Neural progenitor cell (in vitro differentiated cells): Measurements from ENCODE around the gene RPL18. TPM values are rescaled to one million over a fixed set of nuclear protein-coding genes. Genes with fewer than 3 reads are reported as not detected.

Experiments
- DNase-seq: peaks from one replicate; pipeline ENCODE4 v3.0.0-alpha.2; 2016; ENCODE audit warnings: low spot score
- H2AFZ ChIP-seq: fragments of 200-600 bp; sonication (generic); replicated peaks from 2 replicates; pipeline ENCODE4 v1.6.1; 2016; ENCODE audit warnings: antibody characterized with exemption
- H3F3A ChIP-seq: fragments of 200-600 bp; sonication (generic); 2 replicates; pipeline ENCODE4 v1.6.1; 2016; ENCODE audit warnings: antibody characterized with exemption, low read depth
- H3K27ac ChIP-seq: fragments of 200-600 bp; sonication (generic); 2 replicates; pipeline ENCODE4 v1.5.1; 2016; ENCODE audit warnings: mild to moderate bottlenecking
- H3K27me3 ChIP-seq: fragments of 200-600 bp; sonication (generic); 2 replicates; pipeline ENCODE4 v1.6.1; 2016; ENCODE audit warnings: mild to moderate bottlenecking, moderate library complexity
- H3K36me3 ChIP-seq: fragments of 200-600 bp; sonication (generic); 2 replicates; pipeline ENCODE4 v1.5.1; 2016
- H3K4me1 ChIP-seq: fragments of 200-600 bp; sonication (generic); 2 replicates; pipeline ENCODE4 v1.6.1; 2016; ENCODE audit warnings: mixed run types
- H3K4me2 ChIP-seq: fragments of 200-600 bp; sonication (generic); 2 replicates; pipeline ENCODE4 v1.6.1; 2016
- H3K4me3 ChIP-seq: fragments of 200-600 bp; sonication (generic); 2 replicates; pipeline ENCODE4 v1.5.1; 2016
- H3K79me2 ChIP-seq: fragments of 200-600 bp; sonication (generic); 2 replicates; pipeline ENCODE4 v1.6.1; 2016; ENCODE audit warnings: low read depth
- H3K9ac ChIP-seq: fragments of 200-600 bp; sonication (generic); 2 replicates; pipeline ENCODE4 v1.6.1; 2016
- H3K9me3 ChIP-seq: fragments of 200-600 bp; sonication (generic); 2 replicates; pipeline ENCODE4 v1.5.1; 2016; ENCODE audit warnings: low read depth
- H4K20me1 ChIP-seq: fragments of 200-600 bp; sonication (generic); 2 replicates; pipeline ENCODE4 v1.6.1; 2016; ENCODE audit warnings: low read depth
- H3K27ac Mint-ChIP-seq: 3 replicates; pipeline ENCODE4 v1.8.0; 2021; ENCODE audit warnings: mixed read lengths
- H3K27me3 Mint-ChIP-seq: 2 replicates; pipeline ENCODE4 v1.8.0; 2022; ENCODE audit warnings: low read depth, mild to moderate bottlenecking, inconsistent platforms, moderate library complexity, mixed read lengths; ENCODE audit not compliant: insufficient read depth
- H3K36me3 Mint-ChIP-seq: 3 replicates; pipeline ENCODE4 v1.8.0; 2021; ENCODE audit warnings: mixed read lengths
- H3K4me1 Mint-ChIP-seq: 3 replicates; pipeline ENCODE4 v1.8.0; 2021; ENCODE audit warnings: mixed read lengths
- H3K4me3 Mint-ChIP-seq: 3 replicates; pipeline ENCODE4 v1.8.0; 2021; ENCODE audit warnings: mild to moderate bottlenecking, moderate library complexity, mixed read lengths
- H3K9me3 Mint-ChIP-seq: 3 replicates; pipeline ENCODE4 v1.8.0; 2020; ENCODE audit warnings: mixed read lengths
- EZH2 ChIP-seq: fragments of 200-600 bp; sonication (generic); IDR thresholded peaks from 2 replicates; pipeline ENCODE4 v1.6.1; 2017; ENCODE audit warnings: antibody characterized with exemption, mild to moderate bottlenecking, moderate library complexity
- EZH2phosphoT487 ChIP-seq: fragments of 200-600 bp; sonication (generic); IDR thresholded peaks from 2 replicates; pipeline ENCODE4 v1.6.1; 2017; ENCODE audit warnings: antibody characterized with exemption
- total RNA-seq: library from RNA; depleted of rRNA; stranded (reverse); fragments of >200 nt; gene quantifications from 2 replicates; pipeline ENCODE4 v1.2.3, GENCODE V29; 2015; ENCODE audit warnings: low replicate concordance
- TF ChIP-seq, protein P1 (sequence below): fragments of 200-600 bp; sonication (generic); IDR thresholded peaks from 2 replicates; pipeline ENCODE4 v1.5.1; 2017; ENCODE audit warnings: antibody characterized with exemption, mild to moderate bottlenecking

Gene RPL18
- total RNA-seq, 1 donor from 2014 or later = 1,962 TPM

GRCh38 chr19:48644839-48645619, 26.1 kb upstream of the RPL18 start:
- TF ChIP-seq EZH2phosphoT487 (no peak), EZH2 (no peak)
- TF ChIP-seq, protein P1, sequence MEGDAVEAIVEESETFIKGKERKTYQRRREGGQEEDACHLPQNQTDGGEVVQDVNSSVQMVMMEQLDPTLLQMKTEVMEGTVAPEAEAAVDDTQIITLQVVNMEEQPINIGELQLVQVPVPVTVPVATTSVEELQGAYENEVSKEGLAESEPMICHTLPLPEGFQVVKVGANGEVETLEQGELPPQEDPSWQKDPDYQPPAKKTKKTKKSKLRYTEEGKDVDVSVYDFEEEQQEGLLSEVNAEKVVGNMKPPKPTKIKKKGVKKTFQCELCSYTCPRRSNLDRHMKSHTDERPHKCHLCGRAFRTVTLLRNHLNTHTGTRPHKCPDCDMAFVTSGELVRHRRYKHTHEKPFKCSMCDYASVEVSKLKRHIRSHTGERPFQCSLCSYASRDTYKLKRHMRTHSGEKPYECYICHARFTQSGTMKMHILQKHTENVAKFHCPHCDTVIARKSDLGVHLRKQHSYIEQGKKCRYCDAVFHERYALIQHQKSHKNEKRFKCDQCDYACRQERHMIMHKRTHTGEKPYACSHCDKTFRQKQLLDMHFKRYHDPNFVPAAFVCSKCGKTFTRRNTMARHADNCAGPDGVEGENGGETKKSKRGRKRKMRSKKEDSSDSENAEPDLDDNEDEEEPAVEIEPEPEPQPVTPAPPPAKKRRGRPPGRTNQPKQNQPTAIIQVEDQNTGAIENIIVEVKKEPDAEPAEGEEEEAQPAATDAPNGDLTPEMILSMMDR = no peak
- no peaks in the 10 kb centered on the region for H3K27me3 ChIP-seq
- DNase-seq = peak; percentile 90

DNA sequence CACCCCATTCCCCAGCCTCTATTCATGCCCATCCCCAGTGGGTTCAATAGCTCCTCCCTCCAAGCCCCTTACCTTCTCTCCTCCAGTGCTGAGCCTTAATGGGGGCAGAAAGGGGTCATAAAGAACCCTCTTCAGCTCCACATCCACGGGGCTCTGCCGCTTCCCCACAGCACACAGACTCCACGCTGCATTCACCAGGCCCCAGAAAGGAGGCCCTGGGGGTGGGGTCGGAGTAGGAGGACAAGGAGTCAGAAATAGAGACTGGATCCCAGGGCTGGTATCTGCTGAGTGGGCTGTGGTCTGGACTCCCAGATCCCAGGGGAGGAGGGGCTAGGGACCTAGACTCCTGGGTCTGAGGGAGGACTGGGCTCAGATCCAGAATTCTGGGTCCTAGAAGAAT, 25.4 kb upstream of the RPL18 start:
- no peak for TF ChIP-seq EZH2phosphoT487
- TF ChIP-seq, protein P1 = no peak
- no peak for TF ChIP-seq EZH2
- Mint-ChIP-seq H3K9me3 (no peaks in the 10 kb centered on the region), H3K4me3 (peak overlapping the region; percentile 91), H3K4me1 (peaks cover 27% of the 10 kb centered on the region), H3K36me3 (peaks cover 4% of the 10 kb centered on the region), H3K27ac (peak overlapping the region; percentile 21), H3K27me3 (peaks cover 7% of the 10 kb centered on the region)
- Histone ChIP-seq H3K9me3 (no peaks in the 10 kb centered on the region), H3K9ac (no peak overlapping the region), H3K4me1 (peaks cover 5% of the 10 kb centered on the region), H2AFZ (no peak overlapping the region), H4K20me1 (no peaks in the 10 kb centered on the region), H3K4me3 (peak overlapping the region; percentile 71), H3F3A (peaks cover 26% of the 10 kb centered on the region), H3K79me2 (peaks cover 15% of the 10 kb centered on the region), H3K4me2 (peak overlapping the region; percentile 95), H3K27ac (no peak overlapping the region), H3K36me3 (no peaks in the 10 kb centered on the region), H3K27me3 (no peaks in the 10 kb centered on the region)
- DNase-seq = no peak

More at GRCh38 chr19:48644839-48645619, 26.1 kb upstream of the RPL18 start:
- peak overlapping the region; percentile 71 for H3K4me3 ChIP-seq
- peak overlapping the region; percentile 85 for H3K27ac Mint-ChIP-seq
- peaks cover 23% of the 10 kb centered on the region for H3K4me1 Mint-ChIP-seq
- H3F3A ChIP-seq = peaks cover 19% of the 10 kb centered on the region
- H3K79me2 ChIP-seq = peaks cover 15% of the 10 kb centered on the region
- no peak overlapping the region for H3K9ac ChIP-seq
- peak overlapping the region; percentile 95 for H3K4me2 ChIP-seq
- no peaks in the 10 kb centered on the region for H3K9me3 ChIP-seq
- H3K9me3 Mint-ChIP-seq = no peaks in the 10 kb centered on the region
- H3K27ac ChIP-seq = peak overlapping the region; percentile 81
- no peaks in the 10 kb centered on the region for H4K20me1 ChIP-seq
- peaks cover 5% of the 10 kb centered on the region for H3K4me1 ChIP-seq
- H3K36me3 ChIP-seq = no peaks in the 10 kb centered on the region
- peak overlapping the region; percentile 67 for H2AFZ ChIP-seq
- peaks cover 7% of the 10 kb centered on the region for H3K27me3 Mint-ChIP-seq
- H3K36me3 Mint-ChIP-seq = peaks cover 3% of the 10 kb centered on the region
- peak overlapping the region; percentile 91 for H3K4me3 Mint-ChIP-seq

DNA sequence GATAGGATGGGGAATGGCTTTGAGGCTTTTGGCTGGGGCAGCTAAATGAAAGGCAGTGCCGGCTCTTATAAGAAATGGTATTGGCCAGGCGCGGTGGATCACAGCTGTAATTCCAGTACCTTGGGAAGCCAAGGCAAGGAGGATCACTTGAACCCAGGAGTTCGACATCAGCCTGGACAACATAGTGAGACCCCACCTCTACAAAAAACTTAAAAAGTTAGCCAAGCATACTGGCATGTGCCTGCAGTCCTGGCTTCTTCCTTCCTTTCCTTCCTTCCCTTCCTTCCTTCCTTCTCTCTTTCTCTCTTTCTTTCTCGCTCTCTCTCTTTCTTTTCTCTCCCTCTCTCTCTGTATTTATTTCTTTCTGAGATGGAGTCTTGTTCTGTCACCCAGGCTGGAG, 23.9 kb upstream of the RPL18 start:
- no peak overlapping the region for H3K27ac ChIP-seq
- H3F3A ChIP-seq = peaks cover 38% of the 10 kb centered on the region
- no peaks in the 10 kb centered on the region for H3K36me3 ChIP-seq
- TF ChIP-seq EZH2phosphoT487 (no peak), EZH2 (no peak)
- TF ChIP-seq, protein P1 = no peak
- Mint-ChIP-seq H3K9me3 (no peaks in the 10 kb centered on the region), H3K4me3 (peak overlapping the region; percentile 4), H3K36me3 (peaks cover 10% of the 10 kb centered on the region), H3K27ac (no peak overlapping the region), H3K4me1 (peaks cover 40% of the 10 kb centered on the region), H3K27me3 (peaks cover 7% of the 10 kb centered on the region)
- no peaks in the 10 kb centered on the region for H4K20me1 ChIP-seq
- no peak overlapping the region for H3K4me3 ChIP-seq
- peaks cover 10% of the 10 kb centered on the region for H3K4me1 ChIP-seq
- H3K27me3 ChIP-seq = no peaks in the 10 kb centered on the region
- no peak overlapping the region for H3K9ac ChIP-seq
- no peak for DNase-seq
- H2AFZ ChIP-seq = no peak overlapping the region
- no peak overlapping the region for H3K4me2 ChIP-seq
- peaks cover 15% of the 10 kb centered on the region for H3K79me2 ChIP-seq
- H3K9me3 ChIP-seq = no peaks in the 10 kb centered on the region
